GM19351 (cell line): ENCODE results near the gene COL18A1.

ENCODE experiments used
- ATAC-seq: cut with Tn5 transposase; IDR thresholded peaks from one replicate; pipeline ENCODE4 v1.9.1; 2021; ENCODE audit warnings: mild to moderate bottlenecking, moderate library complexity; ENCODE audit not compliant: unreplicated experiment

The COL18A1 gene

DNA sequence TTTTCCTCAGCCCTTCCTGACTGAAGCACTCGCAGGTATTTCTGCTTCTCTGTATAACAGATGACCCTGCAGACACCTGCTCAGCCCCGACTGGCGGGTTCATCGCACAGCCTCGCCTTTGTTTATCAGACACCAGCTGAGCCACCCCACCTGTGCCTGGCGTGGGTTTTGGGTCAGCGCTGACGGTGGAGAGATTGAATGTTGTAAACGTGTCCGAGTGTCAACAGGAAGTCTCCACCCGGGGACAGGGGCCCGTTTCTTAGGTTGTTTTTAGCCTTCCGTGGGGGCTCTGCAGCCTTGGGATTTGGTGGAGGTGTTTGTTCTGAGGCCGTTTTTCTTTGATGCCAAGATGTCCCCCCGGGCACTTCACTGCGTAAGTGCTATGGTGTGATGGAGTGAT is 60.1 kb downstream of the COL18A1 start:
- no peak for ATAC-seq

GRCh38 chr21:45465611-45466329 is 60.8 kb downstream of the COL18A1 start:
- no peak for ATAC-seq

GRCh38 chr21:45466330-45467220 is 61.6 kb downstream of the COL18A1 start:
- no peak for ATAC-seq

- no peak for ATAC-seq
These were observed 62.3 kb downstream of the COL18A1 start for GRCh38 chr21:45467221-45467779.

- no peak for ATAC-seq
These were observed 63.3 kb downstream of the COL18A1 start for GRCh38 chr21:45468051-45468970.

- ATAC-seq = no peak
These were observed 64.0 kb downstream of the COL18A1 start for GRCh38 chr21:45468971-45469272.

GRCh38 chr21:45469273-45470086 is 64.5 kb downstream of the COL18A1 start:
- ATAC-seq = no peak

DNA sequence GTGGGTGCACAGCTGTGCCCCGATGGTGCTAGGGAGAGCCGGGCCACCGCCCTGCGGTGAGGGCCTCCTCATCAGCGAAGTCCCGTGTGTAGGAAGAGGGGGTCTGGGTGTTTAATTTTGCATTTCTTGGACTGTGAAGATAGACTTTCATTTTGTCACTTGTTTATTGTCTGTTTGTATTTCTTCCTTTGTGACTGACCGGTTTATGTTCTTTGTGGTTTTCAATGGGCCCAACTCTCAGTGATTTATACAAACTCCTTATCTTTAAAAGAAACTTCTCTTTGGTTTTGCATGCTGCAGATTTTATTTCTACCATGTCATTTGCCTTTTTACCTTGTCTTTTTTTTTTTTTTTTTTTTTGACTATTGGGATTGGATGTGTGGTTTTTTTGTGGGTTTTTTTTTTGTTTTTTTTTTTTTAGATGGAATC is 65.1 kb downstream of the COL18A1 start:
- no peak for ATAC-seq

DNA sequence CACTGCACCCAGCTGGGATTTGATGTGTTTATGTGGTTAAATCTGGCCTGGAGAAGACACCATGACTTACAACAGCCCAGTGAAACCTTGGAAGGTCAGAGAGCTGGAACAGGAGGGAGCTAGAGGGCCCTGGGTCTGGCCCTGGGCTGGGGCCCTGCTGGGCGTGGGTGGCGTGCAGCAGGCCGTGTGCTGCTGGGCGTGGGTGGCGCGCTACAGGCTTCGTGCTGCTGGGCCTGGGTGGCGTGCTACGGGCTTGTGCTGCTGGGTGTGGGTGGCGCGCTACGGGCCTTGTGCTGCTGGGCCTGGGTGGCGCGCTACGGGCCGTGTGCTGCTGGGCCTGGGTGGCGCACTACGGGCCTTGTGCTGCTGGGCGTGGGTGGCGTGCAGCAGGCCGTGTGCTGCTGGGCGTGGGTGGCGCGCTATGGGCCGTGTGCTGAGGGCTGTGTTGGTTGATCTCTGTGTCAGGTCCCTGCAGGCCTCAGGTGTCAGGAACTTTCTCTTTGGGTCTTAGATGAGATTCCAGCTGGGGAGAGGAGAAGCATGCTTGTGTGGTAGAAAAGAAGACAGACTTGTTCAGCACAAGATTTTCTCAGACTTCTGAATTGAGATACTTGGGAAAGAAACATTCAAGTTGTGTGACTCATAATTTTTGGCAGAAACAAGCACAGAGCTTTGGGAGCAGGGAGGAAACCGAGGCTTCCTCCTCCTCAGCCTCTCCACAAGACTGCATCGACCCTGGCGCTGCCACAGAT is 66.0 kb downstream of the COL18A1 start:
- ATAC-seq = no peak

DNA sequence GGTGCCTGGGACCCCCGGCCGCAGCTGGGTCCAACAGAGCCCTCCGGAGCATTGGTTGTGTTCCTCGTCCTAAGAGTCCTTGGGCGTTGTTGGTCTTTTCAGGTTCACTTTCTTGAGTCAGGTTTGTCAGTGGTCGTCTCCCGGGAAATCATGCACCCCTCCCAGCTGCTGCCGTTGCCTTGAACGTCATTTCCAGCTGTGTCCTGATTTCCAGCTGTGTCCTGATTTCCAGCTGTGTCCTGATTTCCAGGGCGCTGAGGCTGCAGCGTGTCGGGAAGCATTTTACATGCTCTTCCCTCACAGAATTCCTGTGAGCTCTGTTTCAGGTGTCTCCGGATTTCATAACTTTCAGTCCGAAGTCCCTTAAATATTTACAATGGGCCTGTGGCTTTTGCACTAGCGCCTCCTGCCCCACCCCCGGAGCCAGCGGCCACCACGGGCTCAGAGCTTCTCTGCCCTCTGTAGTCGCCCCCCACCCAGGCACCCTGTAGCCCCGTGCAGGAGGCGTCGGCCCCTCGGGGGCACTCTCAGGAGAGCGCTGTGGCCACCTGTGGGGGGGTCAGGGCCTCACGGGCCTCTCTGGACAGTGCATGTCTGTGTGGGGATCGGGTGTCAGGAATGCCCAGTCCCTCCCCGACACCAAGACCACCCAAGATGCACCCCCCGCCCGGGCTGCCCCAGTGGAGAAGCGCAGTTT is 66.7 kb downstream of the COL18A1 start:
- ATAC-seq = no peak

DNA sequence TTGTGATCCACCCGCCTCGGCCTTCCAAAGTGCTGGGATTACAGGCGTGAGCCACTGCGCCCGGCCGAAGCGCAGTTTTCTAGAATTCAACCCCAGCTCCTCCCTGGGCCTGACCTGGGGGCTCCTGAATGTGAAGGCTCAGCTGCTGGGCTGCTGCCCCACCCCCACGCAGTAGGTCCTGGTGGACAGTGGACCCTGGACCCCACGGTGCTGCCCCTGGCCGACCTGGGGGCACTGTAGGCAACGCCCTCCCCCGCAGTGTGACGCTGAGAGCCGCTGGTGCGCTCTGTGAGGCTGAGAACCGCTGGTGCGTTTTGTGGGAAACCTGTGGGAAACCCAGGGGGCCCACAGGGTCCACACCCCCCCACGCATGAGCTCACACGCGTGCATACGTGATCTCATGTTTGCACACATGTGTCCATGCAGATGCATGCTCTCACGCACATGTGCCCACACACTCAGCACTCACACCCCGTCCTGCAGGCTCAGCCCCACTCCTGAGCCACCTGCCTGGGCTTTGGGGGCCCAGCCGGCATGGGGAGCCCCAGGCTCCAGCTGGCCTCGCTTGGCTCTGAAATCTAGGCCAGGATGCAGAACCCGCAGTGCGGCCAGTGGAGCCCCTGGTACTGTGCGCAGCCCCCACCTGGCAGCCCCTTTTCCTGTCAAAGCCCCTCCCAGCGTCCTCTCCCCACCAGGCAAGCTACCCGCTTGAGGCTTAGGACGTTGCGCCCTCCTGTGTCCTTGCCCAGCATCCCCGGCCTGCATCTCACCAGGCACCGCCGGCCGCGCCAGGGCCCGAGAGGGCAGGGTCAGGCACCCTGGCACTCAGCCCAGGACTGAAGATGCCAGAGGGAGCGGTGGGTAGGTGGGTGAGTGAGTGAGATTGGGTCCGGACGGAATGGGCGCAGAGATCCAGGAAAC is 67.7 kb downstream of the COL18A1 start:
- no peak for ATAC-seq

DNA sequence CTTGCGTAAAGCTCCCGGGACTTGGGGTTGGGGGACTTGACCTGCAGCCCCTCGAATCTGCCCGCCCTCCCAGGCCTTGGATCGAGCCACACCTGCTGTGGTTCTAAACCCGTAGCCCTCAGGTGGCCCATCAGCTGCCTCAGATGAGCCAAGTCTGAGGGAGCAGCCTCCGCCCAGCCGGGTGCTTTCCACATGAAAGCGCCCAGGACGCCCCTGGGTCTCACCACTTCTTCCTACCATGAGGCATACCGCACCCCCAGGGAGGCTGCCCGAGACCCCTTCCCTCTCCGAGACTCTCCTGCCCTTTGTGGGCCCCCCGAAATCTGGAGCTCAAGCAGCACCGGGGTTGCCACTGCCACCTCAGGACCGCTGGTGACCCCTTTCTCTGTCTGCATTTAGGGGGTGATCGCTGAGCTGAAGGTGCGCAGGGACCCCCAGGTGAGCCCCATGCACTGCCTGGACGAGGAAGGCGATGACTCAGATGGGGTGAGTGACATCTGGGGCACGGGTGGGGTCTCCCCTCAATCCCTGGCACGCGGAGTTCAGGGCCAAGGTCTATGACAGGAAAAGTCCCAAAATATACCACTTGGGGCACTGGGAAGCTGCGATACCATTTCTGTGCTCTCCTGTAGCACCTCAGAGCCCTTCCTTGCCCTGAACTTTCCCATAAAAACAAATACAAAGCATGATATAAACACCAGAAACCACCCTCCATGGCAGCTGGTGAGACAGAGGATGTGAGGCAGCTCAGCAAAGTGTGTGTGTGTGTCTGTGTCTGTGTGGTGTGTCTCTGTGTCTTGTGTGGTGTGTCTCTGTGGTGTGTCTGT is 68.7 kb downstream of the COL18A1 start:
- ATAC-seq = no peak

- ATAC-seq = no peak
These were observed 69.5 kb downstream of the COL18A1 start for GRCh38 chr21:45474323-45474950.

DNA sequence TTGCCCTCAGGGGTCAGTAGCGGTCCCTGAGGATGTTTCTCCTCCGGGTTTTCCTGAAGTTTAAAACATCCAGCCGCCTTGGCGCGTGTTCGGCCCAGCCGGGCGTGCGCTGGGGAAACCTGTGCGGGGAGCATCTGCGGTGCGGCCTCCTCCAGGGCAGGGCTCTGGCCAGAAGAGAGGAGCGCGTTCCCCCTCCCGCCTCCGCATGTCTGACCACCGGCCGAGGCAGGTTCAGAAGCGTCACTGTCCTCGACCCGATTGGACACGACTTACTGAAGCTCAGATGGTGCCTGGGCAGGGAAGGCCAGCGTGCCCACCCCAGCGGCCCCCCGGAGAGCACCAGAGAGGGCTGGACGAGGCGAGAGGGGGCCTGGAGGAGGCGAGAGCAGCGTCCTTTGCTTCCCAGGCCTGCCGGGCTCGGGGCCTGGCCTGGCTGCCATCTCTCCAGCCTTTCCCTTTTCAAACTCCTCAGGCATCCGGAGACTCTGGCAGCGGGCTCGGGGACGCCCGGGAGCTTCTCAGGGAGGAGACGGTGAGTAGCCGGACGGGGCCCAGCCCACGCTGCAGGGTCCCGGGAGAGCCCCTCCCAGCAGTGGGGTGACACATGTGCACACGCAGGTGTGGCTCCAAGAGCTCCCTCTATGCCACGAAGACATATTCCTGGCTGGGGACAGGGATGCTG is 70.2 kb downstream of the COL18A1 start:
- ATAC-seq = no peak

DNA sequence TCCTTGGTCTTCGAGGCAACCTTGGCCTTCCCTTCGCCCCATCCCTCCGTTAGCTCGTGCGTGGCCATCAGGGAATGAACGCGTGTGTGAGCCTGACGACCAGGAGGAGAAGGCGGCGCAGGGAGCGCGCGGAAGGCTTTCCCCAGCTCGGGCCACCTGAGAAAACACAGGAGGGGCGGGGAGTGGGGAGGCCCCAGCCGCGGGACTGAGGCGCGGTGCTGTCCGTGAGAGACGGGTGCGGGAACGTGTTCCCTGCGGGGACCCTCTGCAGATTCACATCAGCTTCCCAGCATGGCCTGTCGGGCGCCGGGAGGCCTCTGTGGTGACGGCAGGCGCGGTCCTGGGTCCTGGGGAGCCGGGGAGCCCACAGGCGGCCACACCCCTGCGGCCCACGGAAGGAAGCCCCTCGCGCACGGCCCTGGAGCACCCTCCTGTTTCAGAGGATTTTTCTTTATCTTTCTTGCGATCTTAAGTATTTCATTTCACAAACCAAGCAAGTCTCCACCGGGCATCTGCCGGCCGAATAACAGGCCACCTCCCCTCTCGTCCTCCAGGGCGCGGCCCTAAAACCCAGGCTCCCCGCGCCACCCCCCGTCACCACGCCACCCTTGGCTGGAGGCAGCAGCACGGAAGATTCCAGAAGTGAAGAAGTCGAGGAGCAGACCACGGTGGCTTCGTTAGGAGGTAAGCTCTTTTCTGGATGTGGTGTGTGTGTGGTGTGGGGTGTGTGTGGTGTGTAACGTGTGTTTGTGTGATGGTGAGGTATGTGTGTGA is 71.0 kb downstream of the COL18A1 start:
- no peak for ATAC-seq
